HG02884 (cell line): ENCODE data around the gene COG1.
"Not testable (repeated sequence)": the region's sequence is repeated elsewhere in the genome, so short reads cannot be mapped to it uniquely, and the experiment has no call there.

Source experiments
- ATAC-seq: cut with Tn5 transposase; IDR thresholded peaks from one replicate; pipeline ENCODE4 v1.9.1; 2021; ENCODE audit warnings: mild to moderate bottlenecking, moderate library complexity; ENCODE audit not compliant: unreplicated experiment

Gene COG1

GRCh38 chr17:73192894-73193701, at the start of gene COG1:
Gene COG1 (plus strand): TSS chr17:73193055. CDS start chr17:73193070, 15 bp downstream.
- ATAC-seq, result peak; percentile 55

- not testable (repeated sequence) for ATAC-seq
These were observed 48.6 kb upstream of the COG1 start for GRCh38 chr17:73144209-73144608.

GRCh38 chr17:73145641-73146040, 47.2 kb upstream of the COG1 start:
- ATAC-seq, result no peak

GRCh38 chr17:73147791-73148190, 45.1 kb upstream of the COG1 start:
- not testable (repeated sequence) for ATAC-seq

- no peak for ATAC-seq
These were observed 44.1 kb upstream of the COG1 start for GRCh38 chr17:73148540-73149334.

- ATAC-seq, result not testable (repeated sequence)
These were observed 42.1 kb upstream of the COG1 start for GRCh38 chr17:73150622-73151300.

GRCh38 chr17:73151916-73152632, 40.8 kb upstream of the COG1 start:
- ATAC-seq, result no peak

GRCh38 chr17:73155410-73156165, 37.3 kb upstream of the COG1 start:
- no peak for ATAC-seq

GRCh38 chr17:73156166-73156840, 36.6 kb upstream of the COG1 start:
- peak; percentile 67 for ATAC-seq

GRCh38 chr17:73156887-73157520, 35.9 kb upstream of the COG1 start:
- ATAC-seq, result no peak

- no peak for ATAC-seq
These were observed 35.3 kb upstream of the COG1 start for GRCh38 chr17:73157521-73157890.

GRCh38 chr17:73158133-73158532, 34.7 kb upstream of the COG1 start:
- ATAC-seq, result no peak

- no peak for ATAC-seq
These were observed 31.8 kb upstream of the COG1 start for GRCh38 chr17:73160980-73161630.

- ATAC-seq, result no peak
These were observed 29.8 kb upstream of the COG1 start for GRCh38 chr17:73163043-73163442.

GRCh38 chr17:73165616-73166404, 27.0 kb upstream of the COG1 start:
- no peak for ATAC-seq

GRCh38 chr17:73166731-73167581, 25.9 kb upstream of the COG1 start:
- peak; percentile 52 for ATAC-seq

- no peak for ATAC-seq
These were observed 24.2 kb upstream of the COG1 start for GRCh38 chr17:73168667-73169066.
